H1 (cell line): ENCODE data around the gene NDUFS8. TPM values are rescaled to one million over a fixed set of nuclear protein-coding genes. Genes with fewer than 3 reads are reported as not detected.
A peak's percentile ranks its signal among the peaks of the same experiment; 100 is the strongest.

Experiments
- CTCF ChIA-PET: fragments of 300-600 bp; sonication (Branson Sonifier 250); formaldehyde crosslinking; loops from one replicate; lab custom pipeline; 2021; ENCODE audit not compliant: partially characterized antibody; lab: Charles Lee
- POLR2A ChIA-PET: fragments of 300-600 bp; sonication (Branson Sonifier 250); formaldehyde crosslinking; loops from one replicate; lab custom pipeline; 2021; ENCODE audit warnings: inconsistent platforms; ENCODE audit not compliant: partially characterized antibody; lab: Charles Lee
- DNase-seq, 2 experiments: peaks; one replicate each; pipeline versions ENCODE4 v3.0.0 to v3.0.0-alpha.2; 2010 to 2022; ENCODE audit warnings: low spot score in 2 of 2, low read depth in 1 of 2, mixed read lengths in 1 of 2
- FAIRE-seq: peaks from 2 replicates; lab custom pipeline; 2011; peaks lifted over from hg19 to GRCh38; lab: Jason Lieb, UNC
- H2AFZ ChIP-seq: 2 replicates; pipeline ENCODE4 v1.8.1; 2012; ENCODE audit warnings: low read length, inconsistent platforms
- H2AK5ac ChIP-seq: 2 replicates; pipeline ENCODE4 v1.6.1; 2013; ENCODE audit warnings: low read depth, low read length
- H2BK120ac ChIP-seq: replicated peaks from 2 replicates; pipeline ENCODE3; 2013; ENCODE audit warnings: low read depth, low read length, inconsistent platforms
- H2BK12ac ChIP-seq: 2 replicates; pipeline ENCODE4 v1.6.1; 2013; ENCODE audit warnings: low read depth, low read length
- H2BK15ac ChIP-seq: 2 replicates; pipeline ENCODE4 v1.6.1; 2013; ENCODE audit warnings: low read length
- H2BK20ac ChIP-seq: 2 replicates; pipeline ENCODE4 v1.6.1; 2013; ENCODE audit warnings: low read length
- H2BK5ac ChIP-seq: 2 replicates; pipeline ENCODE4 v1.6.1; 2013; ENCODE audit warnings: low read depth, low read length
- H3K14ac ChIP-seq: 2 replicates; pipeline ENCODE4 v1.6.1; 2013; ENCODE audit warnings: inconsistent platforms; ENCODE audit not compliant: insufficient read length
- H3K18ac ChIP-seq: 2 replicates; pipeline ENCODE4 v1.6.1; 2013; ENCODE audit warnings: low read length; ENCODE audit errors: extremely low read depth
- H3K23ac ChIP-seq: 2 replicates; pipeline ENCODE4 v1.6.1; 2013; ENCODE audit warnings: inconsistent platforms; ENCODE audit not compliant: insufficient read length
- H3K23me2 ChIP-seq: 2 replicates; pipeline ENCODE4 v1.6.1; 2013; ENCODE audit warnings: low read depth, low read length
- H3K27ac ChIP-seq: 2 replicates; pipeline ENCODE4 v1.6.1; 2011; ENCODE audit warnings: low read depth, low read length, inconsistent platforms
- H3K27me3 ChIP-seq, 4 experiments: replicated peaks in 1 of 4; 1 replicate in 1 of 4; 2 replicates in 3 of 4; pipeline versions ENCODE4 v1.6.1 to v1.8.1; 2011 to 2013; ENCODE audit warnings: low read length in 3 of 4, mild to moderate bottlenecking in 3 of 4, inconsistent platforms in 2 of 4, mixed read lengths in 2 of 4, moderate library complexity in 1 of 4; ENCODE audit not compliant: control insufficient read depth in 3 of 4, insufficient read depth in 3 of 4; ENCODE audit errors: extremely low read depth in 1 of 4
- H3K36me3 ChIP-seq, 4 experiments: 2 replicates each; pipeline versions ENCODE4 v1.6.1 to v1.8.1; 2011 to 2013; ENCODE audit warnings: mild to moderate bottlenecking in 4 of 4, low read length in 3 of 4, moderate library complexity in 2 of 4, control low read depth in 1 of 4, inconsistent platforms in 1 of 4; ENCODE audit not compliant: insufficient read depth in 4 of 4, control insufficient read depth in 2 of 4
- H3K4ac ChIP-seq: replicated peaks from 2 replicates; pipeline ENCODE3; 2013; ENCODE audit warnings: low read length, low read depth, mixed read lengths, inconsistent platforms; ENCODE audit not compliant: insufficient read length
- H3K4me1 ChIP-seq, 4 experiments: replicated peaks in 1 of 4; 1 replicate in 1 of 4; 2 replicates in 3 of 4; pipeline versions ENCODE4 v1.6.1 to v1.8.1; 2011 to 2013; ENCODE audit warnings: low read length in 3 of 4, inconsistent platforms in 2 of 4, mixed read lengths in 1 of 4; ENCODE audit not compliant: insufficient read depth in 4 of 4, control insufficient read depth in 3 of 4
- H3K4me2 ChIP-seq, 2 experiments: 2 replicates each; pipeline versions ENCODE4 v1.6.1 to v1.8.1; 2011 to 2013; ENCODE audit warnings: low read depth in 2 of 2, low read length in 2 of 2, control low read depth in 1 of 2, inconsistent platforms in 1 of 2, mild to moderate bottlenecking in 1 of 2; ENCODE audit not compliant: insufficient read depth in 1 of 2
- H3K4me3 ChIP-seq, 4 experiments: fragments of 200-600, 300-600 bp in 1 of 4; sonication (generic), shearing (Covaris generic), sonication (Bioruptor Twin) in 1 of 4; 2 replicates each; pipeline versions ENCODE4 v1.5.1 to v1.8.1; 2011 to 2016; ENCODE audit warnings: low read length in 4 of 4, low read depth in 3 of 4, control low read depth in 2 of 4, inconsistent platforms in 2 of 4, mild to moderate bottlenecking in 2 of 4, mixed read lengths in 1 of 4, moderate library complexity in 1 of 4; ENCODE audit not compliant: insufficient read depth in 2 of 4; ENCODE audit errors: extremely low read depth in 1 of 4
- H3K56ac ChIP-seq: replicated peaks from 2 replicates; pipeline ENCODE3; 2013; ENCODE audit warnings: low read depth, mild to moderate bottlenecking, mixed read lengths, low read length, inconsistent platforms; ENCODE audit not compliant: insufficient read length
- H3K79me1 ChIP-seq: 2 replicates; pipeline ENCODE4 v1.6.1; 2013; ENCODE audit warnings: low read depth, low read length, control low read depth
- H3K79me2 ChIP-seq, 2 experiments: 2 replicates each; pipeline versions ENCODE4 v1.6.1 to v1.8.1; 2012 to 2013; ENCODE audit warnings: low read length in 2 of 2, mild to moderate bottlenecking in 2 of 2, inconsistent platforms in 1 of 2; ENCODE audit not compliant: insufficient read depth in 2 of 2, control insufficient read depth in 1 of 2
- H3K9ac ChIP-seq, 4 experiments: replicated peaks in 1 of 4; 1 replicate in 1 of 4; 2 replicates in 3 of 4; pipeline versions ENCODE4 v1.6.1 to v1.8.1; 2011 to 2013; ENCODE audit warnings: low read depth in 3 of 4, low read length in 3 of 4, control low read depth in 2 of 4, mild to moderate bottlenecking in 2 of 4, moderate library complexity in 2 of 4, inconsistent platforms in 1 of 4; ENCODE audit errors: extremely low read depth in 1 of 4
- H3K9me3 ChIP-seq, 2 experiments: 2 replicates each; pipeline versions ENCODE4 v1.6.1 to v1.8.1; 2012 to 2013; ENCODE audit warnings: mild to moderate bottlenecking in 2 of 2, moderate library complexity in 2 of 2, control low read depth in 1 of 2, inconsistent platforms in 1 of 2, low read depth in 1 of 2, low read length in 1 of 2, mixed read lengths in 1 of 2; ENCODE audit not compliant: insufficient read depth in 2 of 2
- H4K20me1 ChIP-seq, 2 experiments: replicated peaks in 1 of 2; 2 replicates each; pipeline versions ENCODE3 to v1.8.1; 2011 to 2013; ENCODE audit warnings: inconsistent platforms in 2 of 2, low read length in 2 of 2, mild to moderate bottlenecking in 1 of 2; ENCODE audit not compliant: insufficient read depth in 2 of 2, control insufficient read depth in 1 of 2
- H4K5ac ChIP-seq: 2 replicates; pipeline ENCODE4 v1.6.1; 2013; ENCODE audit warnings: low read length, low read depth, mixed read lengths, inconsistent platforms; ENCODE audit not compliant: insufficient read length
- H4K8ac ChIP-seq: 2 replicates; pipeline ENCODE4 v1.8.0; 2013; ENCODE audit warnings: mild to moderate bottlenecking, moderate library complexity, low read length, inconsistent platforms; ENCODE audit not compliant: insufficient read depth; ENCODE audit errors: extremely low read depth
- H4K91ac ChIP-seq: replicated peaks from 2 replicates; pipeline ENCODE3; 2013; ENCODE audit warnings: low read length, mixed read lengths, inconsistent platforms; ENCODE audit not compliant: insufficient read length
- CBX5 ChIP-seq: fragments of 300-800, 300-1000 bp; sonication (generic); IDR thresholded peaks from 2 replicates; pipeline ENCODE4 v1.7.1; 2016; ENCODE audit warnings: antibody characterized with exemption, low read length, low read depth
- FOSL1 ChIP-seq: IDR thresholded peaks from 2 replicates; pipeline ENCODE4 v1.6.1; 2011; ENCODE audit warnings: mild to moderate bottlenecking, low read depth, low read length, moderate library complexity; ENCODE audit not compliant: insufficient read depth
- HDAC2 ChIP-seq, 2 experiments: fragments of 300-600 bp in 1 of 2; sonication (generic) in 1 of 2; IDR thresholded peaks; 2 replicates each; pipeline ENCODE4 v1.6.1; 2011 to 2012; ENCODE audit warnings: low read depth in 2 of 2, low read length in 2 of 2, mild to moderate bottlenecking in 2 of 2, moderate library complexity in 2 of 2, borderline replicate concordance in 1 of 2, inconsistent platforms in 1 of 2
- NANOG ChIP-seq: IDR thresholded peaks from 2 replicates; pipeline ENCODE4 v1.6.1; 2011; ENCODE audit warnings: low read length, low read depth, mild to moderate bottlenecking, inconsistent platforms; ENCODE audit not compliant: insufficient read depth, poor library complexity, severe bottlenecking
- POU5F1 ChIP-seq: IDR thresholded peaks from 2 replicates; pipeline ENCODE4 v1.6.1; 2011; ENCODE audit warnings: low read depth, mild to moderate bottlenecking, low read length, moderate library complexity
- RBBP5 ChIP-seq: IDR thresholded peaks from 2 replicates; pipeline ENCODE4 v1.7.1; 2012; ENCODE audit warnings: low read depth, mild to moderate bottlenecking, inconsistent platforms, low read length, moderate library complexity, borderline replicate concordance
- SRF ChIP-seq: IDR thresholded peaks from 2 replicates; pipeline ENCODE4 v1.6.1; 2011; ENCODE audit warnings: mild to moderate bottlenecking, low read depth, low read length, moderate library complexity
- TCF12 ChIP-seq: IDR thresholded peaks from 2 replicates; pipeline ENCODE4 v1.6.1; 2011; ENCODE audit warnings: low read depth, mild to moderate bottlenecking, low read length
- TEAD4 ChIP-seq: IDR thresholded peaks from 2 replicates; pipeline ENCODE4 v1.6.1; 2012; ENCODE audit warnings: low read depth, low read length, inconsistent platforms, mixed read lengths
- WGBS, 2 experiments: shearing (Covaris generic) in 1 of 2; methylation state at CpG; one replicate each; pipeline versions ENCODE4 v1.1.6 to v1.1.7; 2013 to 2015; ENCODE audit warnings: low lambda C conversion rate in 2 of 2, mixed read lengths in 2 of 2, inconsistent platforms in 1 of 2, low coverage in 1 of 2, missing lambda C conversion rate in 1 of 2; ENCODE audit not compliant: insufficient replicate concordance in 2 of 2, insufficient coverage in 1 of 2, insufficient read length in 1 of 2; ENCODE audit errors: extremely low coverage in 1 of 2, missing lambda C conversion rate in 1 of 2; 5-methylcytosine and 5-hydroxymethylcytosine counted together
- polyA plus RNA-seq, 7 experiments: library from polyadenylated mRNA; depleted of rRNA in 3 of 7; stranded (reverse) in 5 of 7; unstranded in 2 of 7; fragments of >200 nt in 5 of 7; fragments of 200-250 nt in 2 of 7; gene quantifications; 1 replicate in 5 of 7; 2 replicates in 1 of 7; 4 replicates in 1 of 7; pipeline versions ENCODE4 v1.2.1 to v1.2.3, GENCODE V29; 2011 to 2013; ENCODE audit warnings: missing spikeins in 2 of 7, mixed read lengths in 2 of 7
- total RNA-seq: library from RNA; stranded (reverse); fragmentation: NEBNext Ultra II Directional; extraction: Animal tissue kit (Norgen Biotek cat#: 25700); gene quantifications from 2 replicates; pipeline ENCODE4 v1.2.1, GENCODE V29; 2021

NDUFS8 gene
- total and polyA plus RNA-seq, 2 of the 8 experiments (the other 6 are each of a cell fraction or from before 2014, with no cell fraction given), result 182 to 291 TPM

DNA sequence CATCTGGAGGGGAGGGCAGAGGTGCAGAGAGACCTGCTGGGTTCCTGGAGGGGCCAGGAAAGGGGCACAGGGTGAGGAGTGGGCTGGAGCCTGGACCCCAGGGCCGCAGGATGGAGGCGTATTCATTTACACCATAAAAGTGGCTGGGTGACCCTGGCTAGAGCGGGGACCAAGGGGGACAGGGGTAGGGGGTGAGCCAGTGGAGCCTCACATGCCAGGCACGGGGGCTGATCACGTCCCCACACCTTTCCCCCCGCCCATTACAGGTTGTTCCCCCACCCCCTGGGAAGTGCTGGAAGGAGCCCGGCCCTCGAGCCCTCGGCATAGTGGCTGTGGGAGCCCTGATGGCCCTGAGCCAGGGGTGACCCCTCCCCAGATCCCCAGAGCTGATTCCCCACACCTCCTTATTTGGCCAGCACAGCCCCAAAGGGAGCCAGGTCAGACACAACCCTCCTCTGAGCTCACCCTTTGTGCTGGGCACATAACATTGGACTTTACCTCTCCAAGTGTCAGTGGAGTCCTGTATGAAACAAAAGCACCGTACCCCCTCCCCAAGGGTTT is 9.1 kb downstream of the NDUFS8 start:
- Histone ChIP-seq H3K79me1 (no peaks in the 10 kb centered on the region), H2BK5ac (peak overlapping the region; percentile 88), H2BK120ac (no peak overlapping the region), H3K23me2 (no peaks in the 10 kb centered on the region; the same call in 1 of the 2 replicates), H3K4me2 (peak overlapping the region; percentile 26 to 77; a peak in 3 of 4 replicates), H3K79me2 (no peaks in the 10 kb centered on the region), H2BK12ac (peak overlapping the region; percentile 90; the same call in 1 of the 2 replicates)
- no peak for TF ChIP-seq NANOG
- TF ChIP-seq RBBP5, result no peak
- no peak for TF ChIP-seq FOSL1
- no peak for TF ChIP-seq TCF12
- peak; percentile 69 for TF ChIP-seq SRF
- no peak for TF ChIP-seq TEAD4
- no peak for TF ChIP-seq CBX5
- TF ChIP-seq POU5F1, result no peak
- no peak for TF ChIP-seq HDAC2 (IDR thresholded peaks at IDR 0.05; ENCODE audit: borderline replicate concordance in 1 of 2, low read depth in 2 of 2, low read length in 2 of 2)
- TF ChIP-seq, all 59 proteins: peak for 1
- Histone ChIP-seq H3K56ac (no peak overlapping the region), H3K18ac (no peak overlapping the region), H4K91ac (no peak overlapping the region), H3K27me3 (no peaks in the 10 kb centered on the region), H3K36me3 (no peaks in the 10 kb centered on the region), H3K9me3 (no peaks in the 10 kb centered on the region), H2BK20ac (peak overlapping the region; percentile 72; the same call in 1 of the 2 replicates), H3K4me1 (peaks cover 4 to 27% (median 20%) of the 10 kb centered on the region in 4 experiments), H4K5ac (no peak overlapping the region), H2AFZ (no peak overlapping the region), H3K14ac (no peak overlapping the region), H4K8ac (no peak overlapping the region), H3K27ac (0 out of 2 replicates have a peak overlapping the region, but pooled peaks have one; percentile 24), H4K20me1 (peaks cover 0 to 4% of the 10 kb centered on the region in 2 experiments), H3K23ac (no peak overlapping the region), H3K4ac (no peak overlapping the region), H2AK5ac (no peak overlapping the region; the same call in 1 of the 2 replicates), H3K4me3 (peak overlapping the region in 1 of 4 experiments; percentile 66; a peak in 2 of 8 replicates), H3K9ac (no peak overlapping the region), H2BK15ac (peak overlapping the region; percentile 53; the same call in 1 of the 2 replicates)
- 63% methylated on average over 6 of the region's 10 CpGs; no CpG with 5 or more reads in 1 of the 2 experiments for WGBS, 2 experiments
- DNase-seq, result peak in 1 of 2 experiments; percentile 53
- ChIA-PET POLR2A (interaction anchor here (0.6 to 16.6 kb wide), 6 partner anchors 7 to 173 kb away, joined by 3 to 183 read pairs (median 5); partner anchors contain the start of gene NDUFS8), CTCF (interaction anchor here (0.5 to 2.3 kb wide), 6 partner anchors 11 to 218 kb away, joined by 3 to 6 read pairs (median 4); no protein-coding TSS in a partner anchor)
- FAIRE-seq, result no peak
